Measurements from ENCODE around the gene CNTN2.

Gene CNTN2

GRCh38 chr1:205001162-205001561 lies 41.9 kb upstream of the CNTN2 start:
- H3K4me1 ChIP-seq (ENCODE audit: insufficient read depth, poor library complexity, severe bottlenecking): no peaks in the 10 kb centered on the region
- H3K27me3 ChIP-seq (ENCODE audit: insufficient read depth, poor library complexity, severe bottlenecking): peaks cover 2% of the 10 kb centered on the region
- no peak overlapping the region for H3K27ac ChIP-seq (ENCODE audit: poor library complexity, severe bottlenecking)
- ATAC-seq (ENCODE audit: low read depth): no peak
- H3K4me3 ChIP-seq (ENCODE audit: severe bottlenecking): no peak overlapping the region
- TF ChIP-seq CTCF (IDR thresholded peaks at IDR 0.05; ENCODE audit: poor library complexity, severe bottlenecking): no peak
- H3K36me3 ChIP-seq (ENCODE audit: low read depth): no peaks in the 10 kb centered on the region
- no peaks in the 10 kb centered on the region for H3K9me3 ChIP-seq (ENCODE audit: severe bottlenecking)
- DNase-seq (ENCODE audit: low spot score): no peak

- H3K9me3 ChIP-seq (ENCODE audit: severe bottlenecking): no peaks in the 10 kb centered on the region
Observed at GRCh38 chr1:205002705-205003104, 40.3 kb upstream of the CNTN2 start.

DNA sequence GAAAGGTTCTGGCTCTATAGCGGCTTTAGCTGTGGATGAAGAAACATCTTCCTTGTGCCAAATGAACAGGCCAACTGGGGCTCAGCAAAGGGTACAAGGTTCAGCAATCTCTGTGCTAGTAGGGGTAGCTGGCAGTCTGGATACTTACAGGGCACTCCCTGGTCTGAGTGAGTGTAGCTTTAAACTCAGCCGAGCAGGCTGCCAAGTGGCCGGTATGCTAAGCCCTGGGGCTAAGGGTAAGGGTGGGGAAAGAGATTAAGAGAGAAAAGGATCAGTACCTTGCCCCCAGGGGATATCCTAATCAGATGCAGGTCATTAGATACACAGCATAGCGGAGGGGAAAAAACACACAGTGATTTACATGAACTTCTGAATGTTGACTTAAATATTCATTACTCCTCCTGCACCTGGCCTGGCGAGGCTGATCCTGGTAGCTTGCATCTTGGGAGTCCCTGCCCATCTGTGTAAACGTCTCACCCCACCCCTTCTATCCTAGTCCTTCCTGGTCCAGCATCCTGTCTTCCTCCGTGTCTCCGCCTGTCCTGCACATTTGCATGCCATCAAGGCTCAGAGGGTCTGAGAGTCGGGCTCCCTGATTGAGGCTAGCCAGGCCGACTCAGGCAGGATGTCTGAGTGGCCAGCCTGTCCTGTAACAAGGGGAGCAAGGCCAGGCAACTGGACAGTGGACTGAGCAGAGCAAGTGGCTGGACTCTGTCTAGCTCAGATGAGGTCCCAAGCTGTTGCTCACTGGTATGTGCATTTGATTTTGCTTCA lies 39.5 kb upstream of the CNTN2 start:
- Histone ChIP-seq H3K27me3 (ENCODE audit: insufficient read depth, poor library complexity, severe bottlenecking) (peaks cover 2% of the 10 kb centered on the region), H3K4me1 (ENCODE audit: insufficient read depth, poor library complexity, severe bottlenecking) (no peaks in the 10 kb centered on the region), H3K27ac (ENCODE audit: poor library complexity, severe bottlenecking) (no peak overlapping the region), H3K36me3 (ENCODE audit: low read depth) (no peaks in the 10 kb centered on the region), H3K9me3 (ENCODE audit: severe bottlenecking) (no peaks in the 10 kb centered on the region), H3K4me3 (ENCODE audit: severe bottlenecking) (no peak overlapping the region)
- TF ChIP-seq CTCF (IDR thresholded peaks at IDR 0.05; ENCODE audit: poor library complexity, severe bottlenecking): no peak
- DNase-seq (ENCODE audit: low spot score) (no peak), ATAC-seq (ENCODE audit: low read depth) (no peak)

More at GRCh38 chr1:205002705-205003104, 40.3 kb upstream of the CNTN2 start:
- Histone ChIP-seq H3K4me3 (ENCODE audit: severe bottlenecking) (no peak overlapping the region), H3K27me3 (ENCODE audit: insufficient read depth, poor library complexity, severe bottlenecking) (peaks cover 2% of the 10 kb centered on the region), H3K4me1 (ENCODE audit: insufficient read depth, poor library complexity, severe bottlenecking) (no peaks in the 10 kb centered on the region), H3K27ac (ENCODE audit: poor library complexity, severe bottlenecking) (no peak overlapping the region), H3K36me3 (ENCODE audit: low read depth) (no peaks in the 10 kb centered on the region)
- ATAC-seq (ENCODE audit: low read depth) (no peak), DNase-seq (ENCODE audit: low spot score) (no peak)
- TF ChIP-seq CTCF (IDR thresholded peaks at IDR 0.05; ENCODE audit: poor library complexity, severe bottlenecking): no peak

DNA sequence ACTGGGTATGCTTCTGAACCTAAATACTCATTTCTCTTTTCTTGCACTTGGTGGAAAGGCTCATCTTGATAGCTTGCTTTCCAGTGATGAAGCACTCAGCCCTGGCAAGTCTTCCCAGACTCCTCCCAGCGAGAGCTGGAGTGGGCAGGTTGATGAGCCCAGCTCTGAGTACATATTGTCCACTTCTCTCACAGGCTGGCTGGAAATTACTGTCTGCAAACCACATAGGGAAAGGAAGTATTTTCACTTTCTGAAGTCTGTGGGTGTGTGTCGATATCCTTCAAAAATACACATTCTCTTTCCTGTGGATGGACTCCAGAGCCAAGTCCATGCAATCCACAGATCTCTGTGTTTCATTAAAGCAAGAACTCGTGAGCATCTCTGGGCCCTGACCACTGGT lies 38.7 kb upstream of the CNTN2 start:
- no peaks in the 10 kb centered on the region for H3K4me1 ChIP-seq (ENCODE audit: insufficient read depth, poor library complexity, severe bottlenecking)
- DNase-seq (ENCODE audit: low spot score): no peak
- H3K4me3 ChIP-seq (ENCODE audit: severe bottlenecking): no peak overlapping the region
- no peak overlapping the region for H3K27ac ChIP-seq (ENCODE audit: poor library complexity, severe bottlenecking)
- TF ChIP-seq CTCF (IDR thresholded peaks at IDR 0.05; ENCODE audit: poor library complexity, severe bottlenecking): no peak
- no peaks in the 10 kb centered on the region for H3K9me3 ChIP-seq (ENCODE audit: severe bottlenecking)
- peaks cover 2% of the 10 kb centered on the region for H3K27me3 ChIP-seq (ENCODE audit: insufficient read depth, poor library complexity, severe bottlenecking)
- no peak for ATAC-seq (ENCODE audit: low read depth)
- no peaks in the 10 kb centered on the region for H3K36me3 ChIP-seq (ENCODE audit: low read depth)

DNA sequence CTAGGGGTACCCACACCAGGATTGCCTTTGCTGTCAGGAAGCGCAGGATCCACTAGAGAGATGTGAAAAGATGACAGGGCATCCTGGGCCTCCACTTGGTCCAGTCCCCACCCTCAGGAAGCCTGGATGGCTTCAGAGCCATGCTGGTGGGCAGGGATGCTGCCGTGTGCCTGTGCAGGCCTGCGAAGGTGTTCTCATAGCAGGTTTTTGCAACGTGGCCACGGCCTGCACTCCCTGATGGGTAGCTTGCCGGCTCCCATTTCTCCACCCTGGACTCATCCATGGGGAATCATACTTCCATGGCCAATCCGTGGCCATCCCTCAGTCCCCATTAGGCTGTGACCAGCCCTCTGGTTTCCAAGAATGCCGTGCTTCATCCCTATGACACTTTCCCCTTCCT lies 34.1 kb upstream of the CNTN2 start:
- no peak for TF ChIP-seq CTCF (IDR thresholded peaks at IDR 0.05; ENCODE audit: poor library complexity, severe bottlenecking)
- Histone ChIP-seq H3K36me3 (ENCODE audit: low read depth) (no peaks in the 10 kb centered on the region), H3K4me1 (ENCODE audit: insufficient read depth, poor library complexity, severe bottlenecking) (no peaks in the 10 kb centered on the region), H3K27ac (ENCODE audit: poor library complexity, severe bottlenecking) (no peak overlapping the region), H3K4me3 (ENCODE audit: severe bottlenecking) (no peak overlapping the region), H3K9me3 (ENCODE audit: severe bottlenecking) (no peaks in the 10 kb centered on the region), H3K27me3 (ENCODE audit: insufficient read depth, poor library complexity, severe bottlenecking) (no peaks in the 10 kb centered on the region)
- ATAC-seq (ENCODE audit: low read depth) (no peak), DNase-seq (ENCODE audit: low spot score) (no peak)

Data from RWPE2 (cell line).